T-helper 22 cell (primary cell): ENCODE data around the gene HPCAL4.

Source experiments
- DNase-seq: peaks from one replicate; pipeline ENCODE4 v3.0.0-alpha.2; 2020; ENCODE audit warnings: low read depth

The HPCAL4 gene

DNA sequence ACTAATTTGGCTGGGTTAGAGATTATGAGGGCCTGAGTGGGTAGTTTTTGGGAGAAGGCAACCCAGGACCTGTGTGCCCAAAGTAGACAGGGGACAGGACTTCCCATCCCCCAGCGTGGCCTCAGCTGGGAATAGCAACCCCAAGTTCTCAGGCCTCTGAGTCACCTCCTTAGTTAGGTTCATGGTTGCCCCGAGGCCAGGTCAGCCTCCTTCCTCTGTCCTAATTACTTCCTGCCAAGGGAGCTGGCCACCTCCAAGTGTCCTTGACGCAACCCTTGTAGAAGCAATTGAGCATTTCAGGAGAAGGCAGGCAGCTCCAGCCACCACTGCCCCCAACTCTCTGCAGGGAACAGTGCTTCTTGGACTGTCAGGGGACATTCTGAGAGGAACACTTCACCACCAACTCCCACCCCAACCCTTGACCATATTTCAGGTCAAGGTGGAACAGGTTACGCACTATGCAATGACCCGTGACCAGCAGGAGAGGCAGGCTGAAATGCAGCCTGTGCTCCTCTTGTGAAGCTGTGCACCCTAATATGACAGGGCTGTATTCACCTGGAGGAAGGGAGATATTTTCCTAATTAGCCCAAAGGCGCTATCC, 14.2 kb downstream of the HPCAL4 start:
- DNase-seq: no peak

DNA sequence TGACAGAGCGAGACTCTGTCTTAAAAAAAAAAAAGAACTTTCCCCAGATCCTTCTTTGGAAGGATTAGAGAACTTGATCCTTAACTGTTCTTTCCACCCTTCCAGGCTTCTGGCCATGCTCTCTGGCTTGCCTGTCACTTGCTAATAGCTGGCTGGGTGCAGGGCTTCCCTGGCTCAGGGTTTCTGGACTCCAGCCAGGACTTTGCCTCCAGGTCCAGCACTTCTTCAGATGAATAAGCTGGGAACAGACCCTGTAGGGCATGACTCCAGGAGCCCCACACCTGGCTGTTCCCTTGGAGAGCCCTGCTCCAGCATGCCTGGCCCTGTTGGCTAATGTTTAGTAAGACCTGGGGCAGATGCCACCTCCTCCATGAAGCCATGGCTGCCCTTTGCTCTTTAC, 16.0 kb downstream of the HPCAL4 start:
- DNase-seq: no peak

DNA sequence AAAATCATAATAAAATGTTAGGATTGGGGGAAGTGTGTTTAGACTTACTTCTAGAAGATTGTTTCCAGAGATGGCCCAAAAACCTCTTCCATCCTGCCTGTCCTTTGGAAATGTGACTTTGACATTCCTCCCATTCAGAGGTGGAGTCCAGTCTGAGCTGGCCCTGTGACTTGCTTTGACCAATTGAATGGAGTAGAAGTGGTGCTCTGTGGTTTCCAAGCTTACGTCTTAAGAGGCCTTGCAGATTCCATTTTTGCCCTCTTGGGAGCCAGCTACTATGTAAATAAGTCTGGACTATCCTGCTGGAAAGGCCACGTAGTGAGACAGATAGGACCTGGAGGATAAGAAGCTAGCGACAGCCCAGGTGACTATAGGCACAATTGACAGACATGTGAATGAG, 18.0 kb downstream of the HPCAL4 start:
- no peak for DNase-seq

DNA sequence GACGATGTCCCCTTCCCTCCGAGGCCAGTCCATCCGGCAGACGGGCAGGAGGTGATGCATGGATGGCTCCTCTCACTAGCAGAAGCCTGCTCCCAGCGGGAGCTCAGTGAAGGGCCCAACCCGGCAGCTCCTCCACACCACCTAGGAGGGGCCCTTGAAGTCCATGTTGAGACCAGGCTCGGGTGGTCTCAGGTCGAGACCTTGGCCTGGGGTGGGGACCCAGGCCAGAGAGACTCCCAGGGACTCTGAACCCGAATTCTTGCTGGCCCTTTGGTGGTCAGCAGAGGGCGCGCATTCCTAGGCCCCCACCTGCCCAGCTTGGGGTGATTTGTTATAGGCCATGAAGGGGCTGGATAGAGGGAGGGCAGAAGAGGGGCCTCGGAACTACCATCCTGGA, 18.7 kb downstream of the HPCAL4 start:
- DNase-seq: no peak

DNA sequence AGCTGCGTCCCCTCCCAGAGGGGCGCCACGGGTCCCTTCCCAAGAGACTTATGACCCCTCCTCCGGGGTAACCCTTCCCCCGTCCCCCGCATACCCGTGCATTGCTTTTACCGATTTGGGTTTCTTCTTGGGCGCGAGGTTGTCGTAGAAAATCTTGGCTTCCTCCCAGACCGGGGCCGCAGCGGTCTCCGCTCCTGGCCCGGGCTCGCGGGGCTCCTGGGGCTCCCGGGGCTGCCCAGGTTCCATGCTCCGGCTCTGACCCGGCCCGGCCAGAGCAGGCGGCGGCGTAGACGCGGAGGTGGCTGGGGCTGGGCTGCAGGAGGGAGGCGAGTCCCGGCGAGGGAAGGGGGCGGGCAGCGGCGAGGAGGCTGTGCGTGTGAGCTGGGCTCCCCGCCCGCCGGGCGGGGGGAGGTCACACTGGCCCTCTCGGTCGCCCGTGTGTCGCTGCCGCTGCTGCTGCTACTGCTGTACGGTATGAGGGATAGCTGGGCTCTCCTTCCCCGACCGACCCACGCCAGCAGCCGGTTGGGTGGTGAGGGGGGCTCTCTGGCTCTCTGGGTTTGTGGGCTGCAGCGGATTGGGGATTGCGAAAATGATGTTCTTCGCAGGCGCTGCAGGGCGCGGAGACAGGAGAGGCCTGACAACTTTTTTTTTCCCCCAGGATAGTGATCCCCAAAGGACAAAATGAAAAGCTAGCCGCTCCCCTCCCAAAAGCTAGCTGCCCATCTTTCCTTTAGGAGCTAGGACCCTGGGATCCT, 19.3 kb downstream of the HPCAL4 start, which contains the start of gene NT5C1A:
TSS of gene NT5C1A (minus strand) at position 315 of the 758 bp plus-strand sequence. CDS start at position 246, 69 bp downstream.
- DNase-seq: no peak

DNA sequence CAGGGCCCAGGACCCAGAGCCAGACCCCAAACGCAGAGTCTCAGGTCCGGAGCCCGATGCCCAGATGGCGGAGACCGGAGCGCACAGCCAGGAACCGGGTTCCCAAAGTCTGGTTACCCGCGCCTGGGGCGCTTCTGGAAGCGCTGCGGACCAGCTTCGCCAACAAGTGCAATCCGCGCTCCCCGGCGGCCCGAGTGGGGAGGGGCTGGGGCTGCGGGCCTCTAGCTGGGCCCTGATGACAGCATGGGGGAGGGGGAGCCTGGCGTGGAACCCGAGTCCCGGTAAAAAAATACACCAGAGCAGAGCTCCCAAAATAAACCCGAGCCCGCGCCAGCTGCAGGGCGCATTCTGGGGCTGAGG, 19.8 kb downstream of the HPCAL4 start:
- no peak for DNase-seq

DNA sequence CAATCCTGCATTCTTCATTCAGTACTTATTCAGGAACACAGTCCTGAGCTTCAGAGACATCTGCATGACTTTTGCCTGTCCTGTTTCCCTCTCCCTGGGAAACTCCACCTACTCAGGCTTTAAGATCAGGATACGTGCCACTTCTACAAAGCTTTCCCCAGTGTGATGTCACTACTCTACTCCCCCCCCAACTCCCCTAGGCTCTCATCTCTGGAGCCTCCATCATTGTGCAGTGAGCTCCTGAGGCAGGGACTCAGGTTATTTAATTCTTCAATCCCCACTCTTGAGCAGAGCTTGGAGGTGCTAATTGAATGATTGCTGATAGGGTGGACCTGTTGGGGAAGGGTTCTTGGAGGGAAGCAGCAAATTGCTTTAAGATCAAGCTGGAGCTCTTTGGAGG, 20.5 kb downstream of the HPCAL4 start:
- no peak for DNase-seq

DNA sequence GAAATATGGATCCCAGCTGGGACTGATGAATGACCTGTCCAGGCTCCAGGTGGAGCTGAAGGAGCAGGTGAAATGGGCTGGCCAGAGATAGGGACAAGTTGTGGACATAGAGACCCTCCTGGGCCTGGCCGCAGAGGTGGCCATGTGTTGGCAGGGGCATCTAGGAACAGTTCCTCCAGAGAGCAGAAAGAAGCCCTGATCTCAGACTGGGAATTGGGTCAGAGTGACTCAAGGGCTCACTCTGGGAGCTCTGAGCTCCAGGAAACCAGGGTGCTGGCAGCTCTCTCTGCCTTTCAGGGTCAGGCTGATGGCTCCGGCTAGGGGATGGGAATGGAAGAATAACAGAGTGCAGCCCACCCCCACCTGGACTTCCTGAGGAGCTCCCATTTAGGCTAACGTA, 22.3 kb downstream of the HPCAL4 start:
- DNase-seq: no peak

DNA sequence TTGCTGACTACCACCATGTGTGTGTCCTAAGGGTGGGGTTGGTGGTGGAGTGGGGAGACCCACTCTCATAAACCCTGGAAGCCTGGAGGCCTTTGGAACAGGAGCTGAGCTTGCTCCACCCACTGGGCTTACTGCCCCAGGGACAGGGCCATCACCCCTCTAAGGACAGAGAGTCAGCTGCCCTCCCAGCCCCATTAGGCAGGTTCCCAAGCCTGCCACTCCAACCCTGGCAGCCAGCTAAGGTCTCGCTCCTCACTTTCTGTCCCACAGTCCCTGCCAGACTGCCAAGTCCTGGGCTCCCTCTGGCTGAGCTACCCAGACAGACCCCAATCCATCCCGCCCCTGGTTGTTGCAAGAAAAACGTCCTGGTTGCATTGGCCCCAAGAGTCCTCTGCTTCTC, 23.1 kb downstream of the HPCAL4 start:
- no peak for DNase-seq

DNA sequence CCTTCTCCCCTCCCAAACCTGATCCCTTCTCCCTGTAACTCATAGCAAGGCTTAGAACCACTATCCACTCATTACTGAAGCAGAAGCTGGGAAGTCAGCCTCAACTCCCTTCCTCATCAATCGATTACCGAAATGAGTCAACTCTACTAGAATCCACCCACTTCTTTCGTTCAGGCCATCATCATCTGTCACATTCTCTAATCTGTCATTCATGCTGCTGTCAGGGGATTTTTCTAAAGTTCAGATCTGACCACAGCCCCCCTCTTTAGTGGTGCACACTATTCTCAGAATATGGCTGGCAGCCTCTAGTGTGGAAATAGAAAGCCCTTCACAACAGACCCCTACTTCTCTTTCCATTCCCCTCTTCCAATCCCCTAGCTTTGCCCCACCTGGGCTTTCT, 24.5 kb downstream of the HPCAL4 start:
- no peak for DNase-seq

DNA sequence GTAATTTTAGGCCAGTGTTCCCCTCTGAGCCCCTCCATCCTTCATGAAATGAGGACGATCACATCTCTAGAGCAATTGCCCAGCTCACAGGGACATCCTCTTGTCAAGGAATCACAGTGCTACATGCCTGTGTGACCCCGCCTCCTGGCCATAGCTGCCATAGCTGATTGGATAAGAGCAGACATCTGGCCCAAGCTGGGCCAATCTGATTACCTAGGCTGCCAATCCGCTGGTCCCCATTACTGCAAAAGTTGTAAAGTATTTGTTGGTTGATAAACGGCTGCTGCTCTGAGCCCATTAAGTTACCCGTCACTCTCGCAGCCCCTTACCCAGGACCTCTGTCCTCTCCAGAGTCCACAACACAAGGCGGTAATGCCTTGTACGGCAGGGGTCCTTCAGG, 27.7 kb downstream of the HPCAL4 start:
- DNase-seq: no peak

DNA sequence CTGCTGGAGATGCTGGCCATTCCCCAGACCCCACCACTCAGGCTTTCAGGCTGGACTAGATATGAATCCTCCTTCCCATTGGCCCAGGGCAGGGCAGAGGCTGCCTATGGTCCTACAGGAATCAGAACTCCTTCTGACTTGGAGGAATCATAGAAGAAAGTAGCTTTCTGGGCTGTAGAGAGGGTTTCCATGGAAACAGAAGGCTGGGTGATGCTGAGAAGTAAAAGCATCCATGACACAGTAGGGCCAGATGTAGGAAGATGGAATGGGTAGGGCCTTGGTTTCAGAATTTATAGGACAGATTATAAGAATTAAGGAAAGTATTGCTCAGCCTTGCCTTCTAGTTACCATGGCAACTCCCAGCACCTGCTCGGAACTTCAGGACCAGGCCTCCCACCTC, 28.4 kb downstream of the HPCAL4 start:
- DNase-seq: no peak

DNA sequence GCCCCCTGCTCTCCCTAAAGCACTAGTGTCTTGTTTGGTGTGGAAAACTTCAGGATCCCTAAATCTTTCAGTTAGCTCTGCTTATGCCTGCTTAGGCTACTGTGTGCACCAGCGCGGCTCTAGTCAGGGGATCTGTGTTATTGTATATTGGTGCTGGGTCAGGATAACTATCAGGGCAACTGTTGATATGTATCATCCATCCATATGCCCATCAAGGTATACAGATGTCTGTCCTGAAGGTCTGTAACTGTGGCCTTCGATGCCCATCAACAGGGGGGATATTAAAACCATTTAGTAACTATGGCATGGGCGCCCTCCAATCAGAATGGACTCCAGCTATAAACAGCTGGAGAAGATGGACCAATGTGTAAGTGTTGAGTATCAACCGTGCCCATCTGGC, 31.7 kb downstream of the HPCAL4 start:
- DNase-seq: no peak

DNA sequence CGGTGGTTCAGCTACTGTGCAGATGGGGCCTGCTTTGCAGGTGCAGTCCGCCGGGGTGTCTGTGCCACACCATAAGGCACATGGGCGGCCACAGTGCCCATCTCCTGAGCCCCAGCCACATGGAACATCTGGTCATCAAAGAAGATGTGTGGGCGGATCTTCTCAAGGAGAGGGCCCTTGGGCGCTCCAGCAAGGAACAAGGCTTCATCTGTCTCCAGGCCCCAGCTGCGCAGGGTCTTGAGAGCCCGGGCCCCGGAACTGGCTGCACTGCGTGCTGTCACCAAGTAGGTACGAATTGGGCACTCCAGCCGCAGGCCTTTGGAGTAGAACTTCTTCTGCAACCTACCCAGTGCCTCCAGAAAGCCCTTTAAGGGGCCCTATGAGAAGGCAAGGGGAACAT, 32.1 kb downstream of the HPCAL4 start:
- no peak for DNase-seq

DNA sequence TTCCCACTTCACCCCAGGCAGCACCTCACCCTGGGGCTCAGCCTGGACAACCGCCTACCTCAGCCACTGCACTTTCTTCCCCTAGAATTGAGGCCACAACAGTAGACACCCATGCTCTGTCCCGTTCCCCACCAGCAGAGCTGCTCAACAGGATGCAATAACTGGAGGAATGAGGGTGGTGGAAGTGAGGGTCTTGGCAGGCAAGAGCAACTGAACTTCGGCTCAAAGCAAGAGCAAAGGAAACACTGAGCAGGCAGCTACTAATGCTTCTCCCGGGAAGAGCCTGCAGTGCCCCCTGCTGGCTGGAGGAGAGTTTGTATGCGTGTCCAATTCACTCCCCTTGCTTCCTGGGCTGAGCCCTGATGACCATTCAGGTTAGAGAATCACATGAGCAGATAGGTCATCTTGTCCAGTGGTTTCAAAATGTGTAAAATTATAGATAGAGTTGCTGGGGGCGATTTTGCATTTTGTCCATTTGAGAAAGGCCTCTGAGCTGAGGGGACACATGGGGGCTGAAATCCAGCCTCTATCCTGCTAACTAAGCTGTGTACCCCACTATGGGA, 33.2 kb downstream of the HPCAL4 start:
- DNase-seq: peak; percentile 14

DNA sequence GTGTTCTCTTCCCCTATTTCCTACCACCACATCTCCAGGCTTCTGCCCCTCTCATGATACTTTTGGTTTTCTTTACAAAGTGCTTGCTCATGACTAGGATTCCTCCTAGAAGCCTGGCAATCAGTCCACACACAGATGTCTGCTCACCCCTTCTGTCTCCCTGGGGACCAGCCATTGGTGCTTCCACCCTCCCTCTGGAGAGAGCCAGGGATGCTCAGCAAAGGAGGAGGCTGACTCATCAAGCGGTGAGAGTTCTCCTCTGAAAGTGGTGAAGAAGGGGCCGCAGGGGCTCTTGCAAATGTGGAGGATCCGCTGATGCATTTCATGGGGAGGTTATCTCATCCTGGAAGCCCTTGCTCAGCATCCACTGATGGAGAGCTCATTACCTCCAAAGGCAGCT, 33.8 kb downstream of the HPCAL4 start:
- DNase-seq: no peak

DNA sequence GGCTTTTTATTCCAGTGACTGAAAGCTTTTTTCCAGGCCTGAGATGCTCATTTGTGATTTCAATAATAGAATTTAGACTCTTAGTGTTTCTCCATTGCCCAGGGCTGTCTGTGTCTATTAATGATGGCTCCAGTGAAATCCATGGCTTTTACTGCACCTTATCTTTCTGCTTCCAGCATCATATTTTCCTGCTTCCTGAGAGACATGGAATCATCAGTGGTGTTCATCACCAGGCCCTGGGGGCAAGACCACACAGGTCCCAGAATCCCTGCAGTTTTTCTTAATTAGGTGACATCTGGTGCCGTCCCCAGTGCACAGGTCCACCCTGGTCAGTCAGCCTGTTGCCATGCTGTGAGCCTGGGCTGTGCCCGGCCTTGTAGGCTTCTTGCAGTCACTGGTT, 34.8 kb downstream of the HPCAL4 start:
- no peak for DNase-seq

DNA sequence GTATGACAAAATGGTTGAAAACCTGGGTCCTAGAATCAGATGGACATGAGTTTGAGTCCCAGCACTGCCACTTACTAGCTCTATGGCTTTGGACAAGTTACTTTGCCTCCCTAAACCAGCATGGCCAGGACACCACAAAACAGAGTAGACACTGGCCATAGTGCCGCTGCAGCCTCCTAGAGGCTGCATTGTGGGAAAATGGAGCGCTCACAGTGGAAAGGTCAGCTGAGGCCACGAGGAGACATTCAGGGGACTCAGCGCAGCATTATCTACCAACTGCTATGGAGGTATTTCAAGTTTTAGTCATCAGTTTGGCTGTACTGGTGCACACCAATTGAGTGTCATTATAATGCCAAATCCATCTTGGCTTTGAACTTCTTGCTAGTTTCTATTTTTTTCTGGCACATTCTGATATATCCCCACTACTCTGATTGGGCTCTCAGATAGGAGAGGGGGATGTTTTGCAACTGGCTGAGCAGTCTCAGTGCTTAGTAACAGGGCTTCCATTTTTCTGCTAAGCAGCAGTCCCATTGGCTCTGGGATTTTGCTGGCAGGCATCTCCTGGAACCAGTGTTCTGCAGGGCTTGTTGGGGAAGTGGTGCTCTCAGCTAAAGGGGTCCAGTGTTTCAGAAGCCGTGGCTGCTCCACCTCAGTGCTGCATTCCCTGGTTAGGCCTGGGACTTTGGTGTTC, 35.5 kb downstream of the HPCAL4 start:
- no peak for DNase-seq

DNA sequence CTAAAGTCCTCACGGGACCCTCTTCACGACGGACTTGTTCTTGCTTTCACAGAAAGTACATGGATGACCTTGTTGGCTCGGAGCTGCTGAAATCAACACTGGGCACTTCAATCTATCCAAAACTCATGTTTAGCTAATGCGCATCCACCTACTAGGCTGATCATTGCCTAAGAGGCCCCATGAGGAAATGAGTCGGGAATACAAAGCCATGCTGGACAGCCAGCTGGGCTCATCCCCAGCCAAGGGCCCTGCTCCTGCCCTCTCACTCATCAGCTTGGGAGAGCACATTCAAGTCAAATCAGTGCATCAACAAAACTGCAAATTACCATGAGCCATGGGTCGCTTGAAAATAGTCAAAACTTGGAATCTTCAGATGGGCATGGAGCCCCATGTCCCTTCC, 36.9 kb downstream of the HPCAL4 start:
- DNase-seq: no peak

DNA sequence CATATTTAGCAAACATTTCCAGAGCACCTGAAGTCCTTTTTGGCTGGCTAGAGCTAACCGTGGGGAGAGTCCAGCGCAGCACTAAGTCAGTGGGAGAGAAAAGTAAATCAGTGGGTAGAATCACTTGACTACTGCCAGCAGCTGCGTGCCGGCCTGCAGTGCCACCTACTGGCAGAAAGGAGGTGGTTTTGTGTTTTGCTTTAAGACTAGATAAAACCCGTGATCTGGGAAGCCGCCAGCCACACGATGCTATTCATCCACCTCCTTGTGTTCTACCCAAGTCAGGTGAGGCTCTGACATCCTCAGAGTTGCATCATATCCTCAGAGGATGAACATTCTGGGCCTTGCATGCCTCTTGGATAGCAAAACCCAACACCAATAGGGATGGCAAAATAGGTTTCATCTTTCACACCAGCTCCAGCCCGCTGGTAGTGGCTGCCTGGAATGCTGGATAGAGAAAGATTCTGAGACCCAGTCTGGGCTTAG, 37.6 kb downstream of the HPCAL4 start:
- DNase-seq: peak; percentile 31

DNA sequence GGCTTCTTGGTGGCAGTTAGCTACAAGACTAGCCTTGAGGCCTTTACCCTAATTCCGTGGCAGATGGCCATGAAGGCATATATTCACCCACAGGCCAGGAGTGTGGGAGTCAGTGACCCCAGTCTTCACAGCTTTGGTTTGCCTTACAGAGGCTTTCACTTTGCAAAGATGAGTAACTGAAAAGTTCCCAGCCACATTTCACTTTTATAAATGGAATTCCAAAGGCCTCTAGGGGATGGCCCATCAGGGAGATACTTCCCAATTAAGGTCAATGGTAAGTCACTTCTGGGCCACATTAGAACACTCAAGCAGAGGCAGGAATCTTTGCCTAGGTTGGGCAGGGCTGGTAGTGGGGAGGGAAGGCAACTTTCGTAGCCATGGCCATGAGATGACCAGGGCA, 38.7 kb downstream of the HPCAL4 start:
- DNase-seq: no peak

DNA sequence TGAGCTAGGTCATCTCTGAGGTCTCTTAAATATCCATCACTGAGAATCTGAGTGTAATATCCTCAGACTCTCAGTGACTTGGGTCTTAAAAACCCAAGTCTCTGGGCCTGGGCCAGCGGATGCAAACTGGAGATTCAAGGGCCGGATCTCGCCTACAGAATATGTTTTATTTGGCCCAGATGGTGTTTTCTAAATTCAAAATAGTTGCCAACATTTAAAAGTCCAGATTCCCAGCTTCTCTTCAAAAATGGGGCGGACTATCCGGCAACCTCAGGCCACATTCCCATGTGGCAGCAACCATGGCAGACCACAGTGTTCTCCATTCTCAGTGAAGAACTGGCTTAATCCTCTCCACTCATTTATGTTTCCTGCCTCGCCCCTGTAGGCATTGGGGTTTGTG, 39.1 kb downstream of the HPCAL4 start:
- DNase-seq: no peak

DNA sequence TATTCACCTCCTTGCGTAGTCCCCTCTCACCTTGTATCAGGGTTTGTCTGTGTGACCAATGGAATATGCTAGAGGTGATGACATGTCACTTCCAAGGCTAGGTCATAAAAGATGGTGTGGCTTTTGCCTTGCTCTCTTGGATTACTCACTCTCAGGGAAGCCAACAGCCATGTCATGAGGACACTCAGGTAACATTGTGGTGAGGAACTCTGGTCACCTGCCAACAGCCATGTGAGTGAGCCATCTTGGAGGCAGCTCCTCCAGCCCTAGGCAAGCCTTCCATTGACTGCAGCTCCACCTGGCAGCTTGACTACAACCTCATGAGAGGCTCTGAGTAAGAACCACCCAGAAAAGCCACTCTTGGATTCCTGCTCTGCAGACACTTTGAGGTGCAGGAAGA, 40.8 kb downstream of the HPCAL4 start:
- DNase-seq: no peak
